Peyer's patch (tissue), 4 donors: ENCODE data around the gene DHPS.

Experiments
- CTCF ChIP-seq, 6 experiments: fragments of 450-650 bp in 4 of 6; fragments of 200-600 bp in 2 of 6; sonication (generic) in 1 of 6; IDR thresholded peaks; one replicate each; pipeline ENCODE4 v1.5.1; 2017 to 2019; ENCODE audit warnings: antibody characterized with exemption in 6 of 6, mild to moderate bottlenecking in 3 of 6, moderate library complexity in 1 of 6
- POLR2A ChIP-seq, 2 donors: fragments of 450-650 bp; IDR thresholded peaks; one replicate each; pipeline ENCODE4 v1.5.1; 2017; ENCODE audit warnings: antibody characterized with exemption in 2 of 2, mild to moderate bottlenecking in 2 of 2, moderate library complexity in 2 of 2

- TF ChIP-seq CTCF (IDR thresholded peaks at IDR 0.05) = no peak
- no peak for TF ChIP-seq POLR2A (IDR thresholded peaks at IDR 0.05)
Measured at GRCh38 chr19:12715929-12716328, 34.2 kb upstream of the DHPS start.
